Measurements from ENCODE around the gene PTPRN2.

DNA sequence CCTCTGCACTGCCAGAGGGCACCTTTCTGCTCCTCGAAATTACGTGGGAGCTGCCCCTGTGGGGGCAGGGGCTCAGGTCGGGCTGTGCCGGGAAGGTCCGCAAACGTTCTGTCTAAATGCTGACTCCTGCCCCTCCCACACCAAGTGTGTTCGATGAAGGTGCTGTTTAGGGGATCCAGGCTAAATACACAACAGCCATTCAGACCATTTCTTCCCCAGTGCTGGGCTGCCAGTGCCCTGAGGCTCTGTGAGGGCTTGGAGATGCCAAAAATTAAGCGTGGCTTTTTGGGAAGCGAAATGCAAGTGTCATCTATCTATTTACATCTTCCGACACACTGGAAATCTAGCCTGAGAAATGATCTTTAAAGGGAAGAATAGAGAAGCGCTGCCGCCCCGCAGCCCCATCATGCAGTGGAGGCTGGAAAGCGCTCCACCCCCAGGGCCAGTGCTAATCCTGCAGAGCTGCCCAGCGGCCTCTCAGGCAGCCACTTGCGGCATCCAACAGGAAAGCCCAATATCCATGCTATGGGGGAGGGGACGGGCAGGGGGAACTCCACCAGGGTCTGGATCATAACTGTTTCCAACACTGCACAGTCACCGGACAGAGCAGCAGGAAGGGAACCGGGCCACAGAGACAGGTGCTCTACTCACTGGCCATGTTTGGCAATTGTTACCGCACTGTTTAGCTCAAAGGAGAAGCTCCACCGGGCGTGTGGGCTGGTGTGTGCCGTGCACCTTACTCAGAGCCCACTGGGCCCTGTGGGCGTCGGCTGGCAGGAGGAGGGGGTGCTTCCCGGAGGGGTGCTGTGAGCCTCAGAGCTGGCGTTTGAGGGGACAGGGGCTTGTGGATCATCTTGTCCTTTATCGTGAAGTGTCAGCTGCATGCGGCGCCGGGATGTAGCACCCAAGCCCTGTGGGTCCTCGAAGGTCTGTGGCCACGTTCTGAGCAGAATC, 1045.3 kb downstream of the PTPRN2 start:
- TF ChIP-seq GABPA (IDR thresholded peaks at IDR 0.05; ENCODE audit: borderline replicate concordance, insufficient read depth, low read length) (no peak), CEBPB (IDR thresholded peaks at IDR 0.05; ENCODE audit: low read depth, low read length) (no peak), HDAC6 (IDR thresholded peaks at IDR 0.05; ENCODE audit: low read depth, low read length) (no peak), SP1 (IDR thresholded peaks at IDR 0.05; ENCODE audit: low read depth, low read length) (no peak), BACH1 (IDR thresholded peaks at IDR 0.05; ENCODE audit: low read length) (no peak), POLR2AphosphoS5 (IDR thresholded peaks at IDR 0.05; ENCODE audit: low read depth, low read length) (no peak), EZH2 (IDR thresholded peaks at IDR 0.05; ENCODE audit: low read depth, low read length, severe bottlenecking) (no peak), POLR2A (IDR thresholded peaks at IDR 0.05; ENCODE audit: control extremely low read depth in 1 of 2, low read depth in 2 of 2, low read length in 2 of 2) (no peak), TAF1 (IDR thresholded peaks at IDR 0.05; ENCODE audit: low read depth, low read length) (no peak)
- TF ChIP-seq, protein P1, sequence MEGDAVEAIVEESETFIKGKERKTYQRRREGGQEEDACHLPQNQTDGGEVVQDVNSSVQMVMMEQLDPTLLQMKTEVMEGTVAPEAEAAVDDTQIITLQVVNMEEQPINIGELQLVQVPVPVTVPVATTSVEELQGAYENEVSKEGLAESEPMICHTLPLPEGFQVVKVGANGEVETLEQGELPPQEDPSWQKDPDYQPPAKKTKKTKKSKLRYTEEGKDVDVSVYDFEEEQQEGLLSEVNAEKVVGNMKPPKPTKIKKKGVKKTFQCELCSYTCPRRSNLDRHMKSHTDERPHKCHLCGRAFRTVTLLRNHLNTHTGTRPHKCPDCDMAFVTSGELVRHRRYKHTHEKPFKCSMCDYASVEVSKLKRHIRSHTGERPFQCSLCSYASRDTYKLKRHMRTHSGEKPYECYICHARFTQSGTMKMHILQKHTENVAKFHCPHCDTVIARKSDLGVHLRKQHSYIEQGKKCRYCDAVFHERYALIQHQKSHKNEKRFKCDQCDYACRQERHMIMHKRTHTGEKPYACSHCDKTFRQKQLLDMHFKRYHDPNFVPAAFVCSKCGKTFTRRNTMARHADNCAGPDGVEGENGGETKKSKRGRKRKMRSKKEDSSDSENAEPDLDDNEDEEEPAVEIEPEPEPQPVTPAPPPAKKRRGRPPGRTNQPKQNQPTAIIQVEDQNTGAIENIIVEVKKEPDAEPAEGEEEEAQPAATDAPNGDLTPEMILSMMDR (IDR thresholded peaks at IDR 0.05; ENCODE audit: control extremely low read depth in 1 of 3, insufficient read depth in 1 of 3, low read depth in 1 of 3, low read length in 3 of 3): no peak

All from H1 (cell line).